NOMO-1 treated with dmso at 0.1 percent for 144 hours (cell line): ENCODE data around the gene SPANXN2.
"Not testable (repeated sequence)": the region's sequence is repeated elsewhere in the genome, so short reads cannot be mapped to it uniquely, and the experiment has no call there.

Experiments
- DNase-seq: peaks from one replicate; lab custom pipeline; 2025; ENCODE audit not compliant: unreplicated experiment; lab: John Stamatoyannopoulos, UW

The SPANXN2 gene, protein sequence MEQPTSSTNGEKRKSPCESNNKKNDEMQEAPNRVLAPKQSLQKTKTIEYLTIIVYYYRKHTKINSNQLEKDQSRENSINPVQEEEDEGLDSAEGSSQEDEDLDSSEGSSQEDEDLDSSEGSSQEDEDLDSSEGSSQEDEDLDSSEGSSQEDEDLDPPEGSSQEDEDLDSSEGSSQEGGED

DNA sequence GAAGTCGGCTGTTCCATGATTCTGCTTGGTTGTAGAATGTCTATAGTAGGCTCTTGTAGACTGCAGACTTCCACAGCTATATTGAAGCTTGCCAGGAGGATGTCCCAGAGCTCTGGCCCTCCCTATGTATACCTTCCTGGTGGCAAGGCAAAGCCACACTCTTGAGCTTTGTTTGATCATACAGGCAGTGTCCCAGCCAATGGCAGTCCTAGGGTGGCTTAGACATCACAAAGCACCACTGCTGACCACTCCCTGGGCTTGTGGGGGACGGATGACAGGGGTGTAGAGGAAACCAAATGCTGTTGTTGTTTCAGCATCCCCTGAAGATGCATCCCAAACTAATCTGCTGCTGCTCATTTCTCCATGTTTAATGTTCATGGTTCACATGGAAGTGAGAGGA, at the start of gene SPANXN2:
TSS of gene SPANXN2 (minus strand) at position 101 of the 400 bp plus-strand sequence. CDS start at position 17, 84 bp downstream.
- not testable (repeated sequence) for DNase-seq

DNA sequence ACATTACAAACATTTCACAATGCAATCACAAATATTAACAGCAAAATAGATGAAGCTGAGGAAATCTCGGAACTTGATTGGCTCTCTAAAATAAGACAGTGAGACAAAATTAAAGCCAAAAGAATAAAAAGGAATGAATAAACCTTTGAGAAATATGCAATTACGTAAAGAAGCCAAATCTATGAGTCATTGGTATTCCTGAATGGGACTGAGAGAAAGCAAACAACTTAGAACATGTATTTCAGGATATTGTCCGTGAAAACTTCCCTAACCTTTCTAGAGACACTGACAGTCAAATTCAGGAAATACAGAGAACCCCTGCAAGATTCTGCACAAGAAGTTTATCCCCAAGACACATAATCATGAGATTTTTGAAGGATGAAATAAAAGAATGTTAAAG, 48.4 kb upstream of the SPANXN2 start:
- DNase-seq, result no peak

DNA sequence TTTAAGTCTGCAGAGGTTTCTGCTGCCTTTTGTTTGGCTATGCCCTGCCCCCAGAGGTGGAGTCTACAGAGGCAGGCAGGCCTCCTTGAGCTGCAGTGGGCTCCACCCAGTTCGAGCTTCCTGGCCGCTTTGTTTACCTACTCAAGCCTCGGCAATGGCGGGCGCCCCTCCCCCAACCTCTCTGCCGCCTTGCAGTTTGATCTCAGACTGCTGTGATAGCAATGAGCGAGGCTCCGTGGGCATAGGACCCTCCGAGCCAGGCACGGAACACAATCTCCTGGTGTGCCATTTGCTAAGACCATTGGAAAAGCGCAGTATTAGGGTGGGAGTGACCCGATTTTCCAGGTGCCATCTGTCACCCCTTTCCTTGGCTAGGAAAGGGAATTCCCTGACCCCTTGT, 47.2 kb upstream of the SPANXN2 start:
- DNase-seq, result not testable (repeated sequence)

DNA sequence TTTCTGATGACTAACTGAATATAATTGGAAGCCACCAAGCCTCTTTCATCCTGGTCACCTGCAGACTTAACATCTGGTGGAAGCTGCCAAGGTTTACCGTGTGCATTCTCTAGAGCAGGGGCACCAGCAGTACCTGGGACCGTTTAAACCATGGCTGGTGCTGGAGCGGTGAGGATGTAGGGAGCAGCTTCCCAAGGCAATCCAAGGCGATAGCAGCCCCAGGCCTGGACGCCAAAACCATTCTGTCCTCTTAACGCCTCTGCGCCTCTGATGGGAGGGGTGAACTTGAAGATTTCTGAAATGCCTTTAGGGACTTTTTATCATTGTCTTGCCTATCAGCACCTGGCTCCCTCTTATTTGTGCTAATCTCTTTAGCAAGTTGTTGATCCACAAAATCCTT, 37.3 kb upstream of the SPANXN2 start:
- DNase-seq, result no peak

DNA sequence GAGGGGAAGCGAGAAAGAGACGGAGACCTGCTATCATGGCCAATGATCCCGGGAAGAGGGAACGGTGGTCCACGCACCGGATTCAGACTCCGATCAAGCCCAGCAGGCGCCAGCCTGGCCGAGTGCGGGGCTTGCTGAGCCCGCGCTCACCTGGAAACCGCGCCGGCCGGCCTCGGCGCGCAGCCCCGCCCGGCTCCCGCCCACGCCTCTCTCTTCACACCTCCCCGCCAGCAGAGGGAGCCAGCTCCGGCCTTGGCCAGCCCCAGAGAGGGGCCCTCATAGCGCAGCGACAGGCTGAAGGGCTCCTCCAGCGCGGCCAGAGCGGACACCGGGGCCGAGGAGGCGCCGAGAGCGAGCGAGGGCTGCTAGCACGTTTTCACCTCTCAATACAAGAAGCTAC, 36.8 kb upstream of the SPANXN2 start:
- no peak for DNase-seq

DNA sequence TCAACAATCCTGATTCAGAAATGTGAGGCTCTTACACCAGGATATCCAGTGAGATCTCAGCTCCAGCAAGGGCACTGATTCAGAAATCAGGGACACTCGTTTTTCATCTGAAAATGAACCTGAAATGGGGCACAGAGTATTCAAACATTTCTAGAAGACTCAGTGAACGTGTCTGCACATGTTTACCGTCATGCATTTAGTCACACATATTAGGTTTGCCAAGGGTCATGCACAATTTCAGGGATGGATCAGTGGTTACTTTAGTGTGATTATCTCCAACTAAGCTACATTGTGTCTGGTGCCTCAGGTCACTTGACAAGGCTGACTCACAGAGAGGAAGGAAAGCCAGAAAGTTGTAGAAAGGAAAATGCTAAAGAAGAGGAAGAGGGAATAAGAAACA, 33.6 kb upstream of the SPANXN2 start:
- DNase-seq, result no peak

DNA sequence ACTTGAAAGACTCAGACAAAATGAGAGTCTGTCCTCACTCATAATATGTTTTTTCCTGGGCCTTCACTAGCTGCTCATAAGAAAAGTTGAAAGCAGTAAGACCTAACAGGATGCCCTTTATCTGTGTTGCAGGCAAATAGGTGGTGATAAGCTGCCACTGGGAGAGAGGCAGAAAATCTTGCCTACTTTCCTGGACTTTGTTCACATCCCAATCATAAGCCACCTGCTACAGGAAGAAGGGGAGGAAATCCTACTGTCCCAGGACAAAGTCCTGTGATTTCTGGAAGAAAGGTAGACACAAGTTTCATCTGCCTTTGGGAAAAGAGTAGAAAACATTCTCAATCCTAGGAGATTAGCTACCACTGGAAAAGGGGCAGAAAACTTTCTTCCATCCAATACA, 13.3 kb upstream of the SPANXN2 start:
- no peak for DNase-seq

DNA sequence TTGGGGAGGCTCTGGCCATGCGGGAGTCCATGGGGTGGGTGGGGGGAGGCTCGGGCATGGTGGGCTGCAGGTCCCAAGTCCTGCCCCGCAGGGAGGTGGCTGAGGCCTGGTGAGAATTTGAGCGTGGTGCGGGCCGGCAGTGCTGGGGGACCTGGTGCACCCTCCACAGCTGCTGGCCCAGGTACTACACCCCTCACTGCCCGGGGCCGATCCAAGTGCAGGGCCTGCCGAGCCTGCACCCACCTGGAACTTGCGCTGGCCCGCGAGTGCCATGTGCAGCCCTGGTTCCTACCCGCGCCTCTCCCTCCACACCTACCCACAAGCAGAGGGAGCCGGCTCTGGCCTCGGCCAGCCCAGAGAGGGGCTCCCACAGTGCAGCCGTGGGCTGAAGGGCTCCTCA, 5.7 kb upstream of the SPANXN2 start:
- no peak for DNase-seq

DNA sequence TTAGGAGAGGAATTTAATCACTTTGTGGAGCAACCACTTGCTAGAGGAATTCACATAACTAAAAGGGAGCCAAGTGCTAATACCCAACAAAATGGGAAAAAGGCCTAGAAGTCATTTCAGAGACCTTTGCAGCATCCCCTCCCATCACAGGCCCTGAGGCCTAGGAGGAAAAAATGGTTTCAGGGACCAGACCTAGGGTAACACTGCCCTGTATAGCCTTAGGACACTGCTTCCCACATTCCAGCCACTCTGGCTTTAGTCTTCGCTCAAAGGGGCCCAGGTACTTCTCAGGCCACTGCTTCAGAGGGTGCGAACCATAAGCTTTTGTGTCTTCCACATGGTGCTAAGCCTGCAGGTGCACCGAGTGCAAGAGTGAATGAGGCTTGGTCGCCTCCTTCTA, 19.1 kb downstream of the SPANXN2 start:
- DNase-seq, result no peak

DNA sequence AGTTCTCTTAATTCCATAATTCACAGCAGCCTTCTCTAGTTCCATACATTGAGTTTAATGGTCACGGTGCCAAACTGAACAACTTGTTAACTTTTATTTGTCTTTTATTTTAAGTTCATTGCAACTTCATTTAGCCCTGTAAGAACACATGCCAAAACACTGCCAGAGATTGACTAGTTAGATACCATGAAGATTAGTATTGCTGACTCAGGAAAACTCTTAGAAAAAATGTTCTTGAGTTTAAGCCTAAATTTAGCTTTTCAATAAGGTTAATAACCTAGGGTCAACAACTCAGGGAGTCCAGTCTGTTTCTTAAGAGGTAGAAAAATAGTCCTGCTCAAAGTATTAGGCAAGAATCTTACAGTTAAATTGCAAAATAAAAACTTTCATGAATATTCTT, 25.7 kb downstream of the SPANXN2 start:
- no peak for DNase-seq

DNA sequence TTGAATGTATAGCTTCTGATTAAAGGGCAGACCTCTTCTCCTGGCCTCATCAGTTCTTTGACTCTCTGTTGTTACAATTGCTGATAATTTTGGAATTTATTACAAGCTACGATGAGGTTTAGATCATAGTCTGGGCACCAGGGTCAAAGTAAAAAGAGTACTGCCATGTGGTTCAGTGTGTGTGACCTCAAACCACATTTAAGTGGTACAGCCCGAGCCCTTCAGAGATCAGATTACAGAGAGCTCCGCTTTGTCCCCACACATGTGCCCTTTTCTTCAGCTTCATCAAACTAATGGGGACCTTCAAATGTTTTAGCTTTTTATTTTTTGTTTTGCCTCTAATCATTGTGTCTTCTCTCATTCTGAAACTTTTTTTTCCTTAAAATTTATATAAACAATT, 37.1 kb downstream of the SPANXN2 start:
- DNase-seq, result no peak

DNA sequence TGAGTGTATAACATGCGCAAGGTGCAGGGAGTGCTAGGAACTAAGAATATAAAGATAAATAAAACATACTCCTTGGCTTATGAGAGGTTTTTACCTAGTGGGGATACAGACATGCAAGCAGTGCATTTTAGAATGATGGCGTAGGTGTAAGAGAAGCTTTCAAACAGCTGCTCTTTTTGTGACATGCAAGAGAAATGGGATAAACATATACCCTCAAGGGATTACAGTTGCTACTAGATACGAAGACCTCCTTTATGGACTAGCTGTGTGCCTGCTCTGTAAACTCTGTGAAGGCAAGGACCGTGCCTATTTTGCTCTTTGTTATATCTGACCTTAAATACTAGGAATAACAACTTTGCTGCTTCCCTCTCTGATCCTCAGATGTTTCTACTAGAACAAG, 45.6 kb downstream of the SPANXN2 start:
- no peak for DNase-seq

DNA sequence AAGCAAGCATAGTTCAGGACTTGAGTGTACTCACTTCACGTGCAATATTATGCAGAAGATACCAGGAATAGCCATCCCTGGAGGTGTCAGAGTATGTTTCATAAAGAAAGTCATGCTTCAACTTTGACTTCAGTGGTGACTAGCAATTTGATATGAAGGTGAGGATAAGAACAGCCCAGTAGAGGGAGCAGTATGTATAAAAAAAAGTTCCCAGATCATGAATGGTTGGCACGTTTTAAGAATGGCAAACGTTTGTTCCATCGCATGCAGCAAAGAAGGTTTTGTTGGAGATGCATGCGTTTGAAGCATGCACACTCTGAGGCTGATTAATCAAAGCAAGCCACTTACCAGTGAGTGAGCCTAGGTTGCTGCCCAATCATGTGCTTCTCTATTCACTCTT, 51.2 kb downstream of the SPANXN2 start:
- no peak for DNase-seq

DNA sequence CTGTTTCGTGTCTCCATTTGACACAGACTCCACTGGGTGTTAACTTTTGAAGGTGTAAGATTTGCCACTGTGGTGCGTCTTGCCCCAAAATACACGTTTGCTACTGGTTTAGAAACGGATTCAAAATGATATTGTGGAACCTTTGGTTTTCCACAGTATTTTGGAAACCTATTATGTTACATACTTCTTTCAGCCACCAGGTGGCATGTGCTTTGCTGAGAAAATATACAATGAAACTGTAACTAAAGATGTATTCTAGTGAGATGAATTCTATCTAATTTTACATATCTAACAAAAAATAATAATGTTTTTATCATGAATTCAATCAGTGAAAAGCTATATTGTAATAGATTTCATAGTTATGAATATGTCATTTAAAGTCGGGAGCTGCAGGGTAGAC, 56.2 kb downstream of the SPANXN2 start:
- DNase-seq, result no peak

DNA sequence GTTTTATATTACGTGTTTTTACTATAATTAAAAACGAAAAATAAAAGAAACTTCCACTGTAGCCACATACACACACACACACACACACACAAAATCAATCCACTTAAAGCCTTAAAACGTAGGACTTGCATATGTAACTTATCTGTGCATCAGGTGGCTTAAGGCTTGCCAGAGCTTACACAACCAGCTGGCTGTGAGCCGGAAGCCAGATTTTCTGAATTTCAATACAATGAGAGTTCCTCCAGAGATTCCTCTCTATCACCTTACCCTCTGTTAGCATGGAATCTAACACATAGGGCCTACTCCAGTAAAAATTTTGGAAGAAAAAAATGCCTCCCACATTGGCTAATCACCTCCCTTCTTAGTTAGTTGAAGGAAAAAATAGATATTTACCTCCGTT, 56.8 kb downstream of the SPANXN2 start:
- DNase-seq, result no peak
